ENCODE data around the gene SLC5A1. TPM values are rescaled to one million over a fixed set of nuclear protein-coding genes. Genes with fewer than 3 reads are reported as not detected.

The SLC5A1 gene
- not detected in 2 replicates for total RNA-seq

GRCh38 chr22:32042924-32043323 is at the start of gene SLC5A1:
Gene SLC5A1, plus strand, starts transcription at chr22:32043261. Its CDS starts 21 bp downstream, at chr22:32043282.

GRCh38 chr22:32158712-32159533 is 115.9 kb downstream of the SLC5A1 start, which contains the start of gene C22orf42:
Gene C22orf42, minus strand, starts transcription at chr22:32159303. Its CDS starts 88 bp downstream, at chr22:32159215.

Other genes with a start within 250 kb of the SLC5A1 start
- 49.9 and 98.7 TPM in 2 replicates for gene YWHAH, start 98.7 kb upstream of the SLC5A1 start, total RNA-seq
- gene C22orf42, start 116.0 kb downstream of the SLC5A1 start, total RNA-seq, result not detected in 2 replicates
- not detected in 2 replicates for gene RFPL2, start 161.8 kb downstream of the SLC5A1 start, total RNA-seq
- gene SLC5A4, start 212.1 kb downstream of the SLC5A1 start, total RNA-seq, result 0.05 TPM in 1 of 2 replicates, not detected in the other